Measurements from ENCODE around the gene MAN2C1.
"Not testable (repeated sequence)": the region's sequence is repeated elsewhere in the genome, so short reads cannot be mapped to it uniquely, and the experiment has no call there.

Gene MAN2C1

DNA sequence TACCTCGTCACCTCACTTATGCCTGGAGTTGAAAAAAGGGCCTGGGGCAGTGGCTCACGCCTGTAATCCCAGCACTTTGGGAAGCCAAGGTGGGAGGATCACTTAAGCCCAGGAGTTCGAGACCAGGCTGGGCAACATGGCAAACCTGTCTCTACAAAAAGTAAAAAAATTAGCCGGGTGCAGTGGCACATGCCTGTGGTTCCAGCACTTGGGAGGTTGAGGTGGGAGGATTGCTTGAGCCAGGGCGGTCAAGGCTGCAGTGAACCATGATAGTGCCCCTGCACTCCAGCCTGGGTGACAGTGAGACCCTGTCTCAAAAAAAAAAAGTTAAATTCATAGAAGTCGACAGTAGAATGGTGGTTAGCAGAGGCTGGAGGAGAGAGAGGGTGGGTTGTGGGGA lies 26.2 kb downstream of the MAN2C1 start:
- no peak for DNase-seq

DNA sequence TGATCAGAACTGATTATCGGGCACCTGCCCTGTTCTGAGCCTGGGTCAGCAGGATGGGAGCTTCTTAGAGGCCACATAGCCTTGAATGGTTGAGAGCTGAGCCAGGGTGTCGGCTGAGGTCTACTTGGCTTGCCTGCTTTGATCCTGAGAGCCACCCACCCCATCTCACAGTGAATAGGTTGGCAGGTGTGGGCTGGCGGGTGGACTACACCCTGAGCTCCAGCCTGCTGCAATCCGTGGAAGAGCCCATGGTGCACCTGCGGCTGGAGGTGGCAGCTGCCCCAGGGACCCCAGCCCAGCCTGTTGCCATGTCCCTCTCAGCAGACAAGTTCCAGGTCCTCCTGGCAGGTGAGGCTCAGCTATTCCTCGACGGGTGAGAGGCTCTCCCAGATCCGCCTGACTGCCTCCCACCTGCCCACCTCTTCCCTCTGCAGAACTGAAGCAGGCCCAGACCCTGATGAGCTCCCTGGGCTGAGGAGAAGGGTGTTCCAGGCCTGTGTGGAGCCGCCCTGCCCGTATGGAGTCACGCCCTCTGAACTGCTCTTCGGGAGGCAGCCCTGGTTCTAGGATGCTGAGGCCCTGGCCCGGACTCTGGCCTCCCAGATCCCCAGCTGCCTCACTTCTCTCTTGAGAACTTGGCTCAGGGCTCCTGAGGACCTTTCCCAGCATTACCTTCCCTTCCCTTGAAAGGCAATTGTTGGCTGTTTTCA lies 28.7 kb downstream of the MAN2C1 start:
- no peak for DNase-seq

DNA sequence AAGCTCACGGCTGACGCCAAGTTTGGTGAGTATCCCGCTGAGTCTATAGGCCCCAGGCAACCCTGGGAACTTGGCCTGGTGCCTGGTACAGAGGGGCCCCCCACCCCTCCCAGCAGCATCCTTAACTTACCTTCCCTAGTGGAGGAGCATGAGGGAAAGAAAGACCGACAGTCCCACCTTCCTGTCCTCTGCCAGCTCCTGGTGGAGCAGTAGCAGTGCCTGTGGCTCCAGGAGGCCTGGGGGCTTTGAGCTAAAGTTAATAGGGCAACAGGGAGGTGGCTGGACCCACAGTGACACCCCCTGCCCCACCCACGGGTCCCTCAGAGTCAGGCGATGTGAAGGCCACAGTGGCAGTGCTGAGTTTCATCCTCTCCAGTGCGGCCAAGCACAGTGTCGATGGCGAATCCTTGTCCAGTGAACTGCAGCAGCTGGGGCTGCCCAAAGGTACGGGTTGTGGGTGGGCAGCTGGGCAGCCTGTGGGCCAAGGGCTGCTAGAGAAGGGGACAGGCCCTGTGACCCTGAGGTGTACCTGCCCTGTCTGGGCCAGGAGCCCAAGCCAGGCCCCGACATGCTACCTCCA lies 29.7 kb downstream of the MAN2C1 start:
- DNase-seq, result no peak

DNA sequence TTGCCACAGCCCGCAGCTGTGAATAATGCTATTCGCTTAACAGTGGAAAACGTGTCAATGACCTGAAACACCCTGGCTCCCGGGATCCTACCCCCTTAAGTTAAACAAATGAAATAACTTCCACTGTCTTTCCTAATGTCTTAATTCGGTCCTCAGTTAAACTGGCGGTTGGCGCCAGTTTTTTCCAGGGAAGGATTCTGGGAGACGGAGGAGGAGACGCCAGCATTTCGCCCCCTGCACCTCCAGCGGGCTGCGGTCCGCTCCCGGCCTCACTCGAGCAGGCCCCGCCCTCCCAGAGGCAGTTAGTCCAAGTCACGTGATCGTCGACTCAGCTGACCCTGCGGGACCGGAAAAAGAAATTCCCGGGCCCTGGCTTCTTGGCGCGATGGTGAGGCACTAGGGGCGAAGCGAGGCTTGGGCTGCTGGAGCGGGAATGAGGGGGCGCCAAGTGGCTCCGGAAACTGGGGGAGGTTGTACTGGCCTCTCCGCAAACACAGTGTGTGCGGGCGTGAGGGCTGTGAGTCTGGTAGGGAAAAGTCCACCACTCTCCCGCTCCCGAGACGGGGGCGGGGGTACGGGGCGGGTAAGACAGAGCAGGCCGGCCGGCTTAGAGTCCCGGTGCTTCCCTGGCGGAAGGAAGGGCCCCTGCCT lies 32.6 kb downstream of the MAN2C1 start, which contains the start of gene COMMD4:
COMMD4 (plus strand) TSS at position 359 of the 651 bp plus-strand sequence; CDS start at position 386, 27 bp downstream.
- DNase-seq, result peak; percentile 93 to 94

DNA sequence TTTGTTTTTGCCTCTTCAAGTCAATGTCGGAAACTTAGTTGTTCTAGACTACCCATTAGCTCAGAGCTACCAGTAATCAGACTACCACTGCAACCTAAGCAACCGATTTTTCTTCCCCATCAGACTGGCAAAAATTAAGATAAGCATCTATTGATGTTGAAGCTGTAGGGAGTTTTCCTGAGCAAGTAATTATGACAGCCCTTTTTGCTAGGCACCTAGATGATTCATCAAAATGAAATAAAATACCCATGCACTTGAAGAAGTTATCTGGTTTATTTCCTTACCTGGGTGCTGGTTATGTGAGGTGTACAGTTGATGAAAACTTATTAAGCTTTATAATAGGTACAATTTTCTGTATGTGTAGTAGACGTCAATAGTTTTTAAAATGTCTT lies 33.1 kb downstream of the MAN2C1 start:
- no peak for DNase-seq

DNA sequence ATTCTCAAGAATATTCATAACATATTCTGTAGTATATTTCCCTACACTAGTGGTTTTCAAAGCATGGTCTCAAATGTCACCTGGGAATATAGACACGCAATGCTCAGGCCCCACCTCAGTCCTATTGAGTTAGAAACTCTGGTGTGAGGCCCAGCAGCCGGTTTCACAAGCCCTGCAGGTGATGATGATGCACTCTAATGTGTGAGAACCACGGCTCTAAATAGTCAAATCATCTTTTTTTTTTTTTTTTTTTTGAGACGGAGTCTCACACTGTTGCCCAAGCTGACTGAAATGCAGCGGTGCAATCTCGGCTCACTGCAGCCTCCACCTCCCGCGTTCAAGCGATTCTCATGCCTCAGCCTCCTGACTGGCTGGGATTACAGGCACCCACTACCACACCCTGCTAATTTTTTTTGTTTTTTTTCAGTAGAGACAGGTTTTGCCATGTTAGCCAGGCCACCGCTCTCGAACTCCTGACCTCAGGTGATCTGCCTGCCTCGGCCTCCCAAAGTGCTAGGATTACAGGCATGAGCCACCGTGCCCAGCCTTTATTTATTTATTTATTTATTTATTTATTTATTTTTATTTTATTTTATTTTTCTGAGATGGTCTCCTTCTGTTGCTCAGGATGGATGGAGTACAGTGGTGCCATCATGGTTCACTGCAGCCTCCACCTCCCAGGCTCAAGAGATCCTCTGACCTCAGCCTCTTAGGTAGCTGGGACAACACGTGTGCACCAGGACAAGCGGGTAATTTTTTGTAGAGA lies 34.6 kb downstream of the MAN2C1 start:
- not testable (repeated sequence) for DNase-seq

DNA sequence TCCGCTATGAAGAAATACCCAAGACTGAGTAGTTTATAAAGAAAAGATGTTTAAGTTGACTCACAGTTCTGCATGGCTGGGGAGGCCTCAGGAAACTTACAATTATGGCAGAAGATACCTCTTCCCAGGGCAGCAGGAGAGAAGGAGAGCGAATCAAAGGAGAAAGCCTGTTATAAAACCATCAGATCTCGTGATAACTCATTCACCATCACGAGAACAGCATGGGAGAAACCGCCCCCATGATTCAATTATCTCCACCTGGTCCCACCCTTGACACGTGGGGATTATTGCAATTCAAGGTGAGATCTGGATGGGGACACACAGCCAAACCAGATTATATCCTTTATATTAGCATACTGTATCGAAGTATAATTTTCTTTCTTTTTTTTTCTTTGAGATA lies 36.3 kb downstream of the MAN2C1 start:
- DNase-seq, result not testable (repeated sequence)

DNA sequence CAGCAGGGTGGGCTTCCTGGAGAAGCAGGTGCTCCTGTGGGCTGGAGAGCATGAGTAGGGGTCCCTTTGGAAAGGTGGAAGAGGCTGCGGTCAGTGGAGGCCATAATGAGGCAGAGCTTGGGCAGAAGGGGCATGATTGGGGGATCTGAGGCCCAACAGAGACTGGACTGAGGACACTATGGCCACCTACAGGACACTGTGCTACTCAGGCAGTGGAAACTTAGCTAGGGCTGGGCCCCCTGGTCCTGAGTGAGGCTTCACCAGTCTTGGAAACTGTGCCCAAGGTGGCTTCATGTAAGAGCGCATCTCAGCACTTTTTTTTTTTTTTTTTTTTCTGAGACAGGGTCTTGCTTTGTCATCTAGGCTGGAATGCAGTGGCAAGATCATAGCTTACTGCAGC lies 38.8 kb downstream of the MAN2C1 start:
- no peak for DNase-seq

DNA sequence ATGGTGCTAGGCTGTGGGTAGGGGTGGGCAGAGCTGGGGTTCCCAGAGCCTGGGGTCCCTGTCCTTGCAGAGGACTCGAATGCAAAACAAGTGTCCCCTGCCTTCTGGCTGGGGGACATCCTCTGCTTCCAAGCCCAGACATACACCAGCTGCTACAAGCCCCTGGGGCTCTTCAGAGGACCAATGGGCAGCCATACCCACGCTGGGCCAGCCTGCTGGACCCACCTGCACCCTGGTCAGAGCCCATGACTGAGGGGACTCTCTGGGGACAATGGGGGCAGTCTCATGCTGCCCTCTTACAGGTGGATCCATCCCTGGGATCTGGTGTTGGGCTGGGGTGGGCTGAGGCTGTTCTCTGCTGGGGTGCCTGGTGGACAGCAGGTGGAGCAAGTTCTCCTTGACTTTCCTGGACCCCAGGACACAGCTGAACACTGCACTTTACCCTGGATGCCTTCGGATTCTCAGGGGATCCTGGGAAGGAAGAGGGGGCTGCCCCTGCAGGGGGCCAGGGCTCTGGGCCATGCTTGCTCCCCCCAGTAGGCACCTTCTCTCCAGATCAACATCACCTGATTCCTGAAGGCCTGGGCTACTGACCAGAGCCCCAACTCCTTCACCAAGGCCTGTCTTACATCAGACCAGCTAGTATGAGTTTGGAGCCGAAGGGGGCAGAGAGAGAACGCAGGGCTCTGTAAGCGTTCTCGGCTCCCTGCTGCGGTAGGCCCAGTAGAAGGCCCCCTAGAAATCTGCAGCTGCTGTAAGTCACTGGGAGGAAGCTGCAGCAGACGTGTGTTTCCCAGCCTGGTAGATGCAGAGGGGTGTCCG lies 39.7 kb downstream of the MAN2C1 start:
- no peak for DNase-seq

DNA sequence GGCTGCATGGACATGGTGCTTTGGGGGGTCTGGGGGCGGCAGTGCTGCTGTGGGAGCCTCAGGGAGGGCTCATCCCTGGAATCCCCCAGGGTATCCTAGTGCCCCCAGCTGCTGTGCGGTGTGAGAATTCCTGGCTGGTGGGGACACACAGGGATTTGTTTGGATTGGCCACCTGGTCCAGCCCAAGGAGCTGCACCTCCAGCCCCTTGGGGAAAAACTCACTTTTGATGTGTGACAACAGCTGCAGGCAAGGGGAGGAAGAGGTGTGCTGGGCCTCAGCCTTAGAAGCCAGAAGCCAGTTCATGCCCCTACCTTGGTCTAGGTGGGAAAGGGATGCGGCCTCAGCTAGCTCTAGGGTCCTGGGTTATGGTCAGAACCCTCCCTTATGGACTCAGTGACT lies 40.9 kb downstream of the MAN2C1 start:
- DNase-seq, result no peak

DNA sequence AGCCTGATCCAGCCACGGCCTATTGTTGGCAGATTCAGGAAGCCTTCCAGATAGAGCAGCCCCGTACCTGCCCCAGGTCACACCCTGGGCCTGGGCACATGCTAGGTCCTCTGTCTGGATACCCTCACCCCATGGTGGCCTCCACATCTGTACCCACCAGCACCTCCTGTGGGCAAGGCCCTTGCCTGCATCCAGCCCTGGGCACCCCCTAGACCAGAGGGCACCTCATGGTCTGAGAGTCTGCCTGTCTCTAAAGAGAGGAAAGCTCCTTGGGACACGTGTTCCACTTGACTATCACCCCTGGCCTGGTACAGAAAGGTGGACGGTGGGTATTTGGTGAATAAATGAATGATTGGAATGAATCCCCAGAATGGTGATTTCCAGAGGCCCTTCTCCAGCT lies 41.4 kb downstream of the MAN2C1 start:
- DNase-seq, result no peak

DNA sequence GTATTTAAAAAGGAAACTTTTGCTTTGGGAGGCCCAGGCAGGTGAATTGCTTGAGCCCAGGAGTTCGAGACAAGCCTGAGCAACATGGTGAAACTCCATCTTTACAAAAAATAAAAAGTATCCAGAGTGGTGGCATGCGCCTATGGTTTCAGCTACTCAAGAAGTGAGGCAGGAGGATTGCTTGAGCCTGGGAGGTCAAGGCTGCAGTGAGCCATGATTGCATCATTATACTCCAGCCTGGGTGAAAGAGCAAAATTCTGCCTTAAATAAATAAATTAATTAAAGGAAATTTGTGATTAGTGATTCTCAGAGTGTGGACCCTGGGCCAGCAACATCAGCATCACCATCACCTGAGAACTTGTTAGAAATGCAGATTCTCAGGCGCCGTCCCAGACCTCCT lies 42.5 kb downstream of the MAN2C1 start:
- no peak for DNase-seq

DNA sequence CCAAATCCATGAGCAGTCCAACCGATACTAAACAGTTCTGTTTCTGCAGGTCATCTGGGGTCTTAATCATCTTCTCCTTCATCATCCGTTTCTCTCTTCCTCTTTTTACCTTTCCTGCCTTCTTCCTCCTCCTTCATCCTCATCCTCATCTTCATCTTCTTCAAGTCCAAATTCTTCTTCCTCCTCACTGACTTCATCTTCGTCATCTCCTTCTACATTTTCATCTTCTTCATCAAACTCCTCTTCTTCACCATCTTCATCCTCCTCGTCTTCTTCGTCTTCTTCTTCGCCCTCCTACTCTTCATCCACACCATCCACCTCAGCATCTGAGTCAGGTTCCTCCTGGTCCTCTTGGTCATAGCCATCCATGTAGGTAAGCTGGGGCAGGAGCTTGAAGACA lies 46.7 kb downstream of the MAN2C1 start:
- no peak for DNase-seq

DNA sequence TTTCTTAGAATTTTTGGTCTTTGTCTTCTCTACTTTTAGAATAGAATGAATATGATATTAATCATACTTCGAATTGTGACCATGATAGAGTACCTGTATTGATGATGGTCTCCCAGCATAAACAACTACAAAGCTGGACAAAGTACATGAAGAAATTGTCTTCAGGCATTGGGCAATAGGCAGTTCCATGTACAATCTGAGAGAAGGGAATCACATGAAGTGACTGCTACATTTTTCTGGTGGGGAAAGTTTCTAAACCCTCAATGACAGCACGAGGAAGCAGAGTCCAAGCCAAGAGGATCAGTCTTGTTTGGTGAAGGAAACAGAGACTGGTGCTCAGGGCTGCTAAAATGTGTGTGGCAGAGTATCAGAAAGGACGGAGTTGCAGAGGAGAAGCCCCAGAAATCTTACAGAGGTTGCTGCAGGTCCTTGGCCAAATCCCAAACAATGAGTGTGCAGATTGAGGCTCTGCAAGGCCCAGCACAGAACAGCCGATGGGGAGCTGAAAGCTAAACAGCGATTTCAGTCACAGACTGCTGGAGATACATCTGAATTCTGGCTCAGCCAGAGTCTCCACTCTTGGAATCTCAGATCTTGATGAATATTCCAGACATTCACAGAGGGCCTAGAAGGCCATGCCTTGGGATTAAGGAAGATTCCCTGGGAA lies 49.0 kb downstream of the MAN2C1 start:
- not testable (repeated sequence) for DNase-seq

DNA sequence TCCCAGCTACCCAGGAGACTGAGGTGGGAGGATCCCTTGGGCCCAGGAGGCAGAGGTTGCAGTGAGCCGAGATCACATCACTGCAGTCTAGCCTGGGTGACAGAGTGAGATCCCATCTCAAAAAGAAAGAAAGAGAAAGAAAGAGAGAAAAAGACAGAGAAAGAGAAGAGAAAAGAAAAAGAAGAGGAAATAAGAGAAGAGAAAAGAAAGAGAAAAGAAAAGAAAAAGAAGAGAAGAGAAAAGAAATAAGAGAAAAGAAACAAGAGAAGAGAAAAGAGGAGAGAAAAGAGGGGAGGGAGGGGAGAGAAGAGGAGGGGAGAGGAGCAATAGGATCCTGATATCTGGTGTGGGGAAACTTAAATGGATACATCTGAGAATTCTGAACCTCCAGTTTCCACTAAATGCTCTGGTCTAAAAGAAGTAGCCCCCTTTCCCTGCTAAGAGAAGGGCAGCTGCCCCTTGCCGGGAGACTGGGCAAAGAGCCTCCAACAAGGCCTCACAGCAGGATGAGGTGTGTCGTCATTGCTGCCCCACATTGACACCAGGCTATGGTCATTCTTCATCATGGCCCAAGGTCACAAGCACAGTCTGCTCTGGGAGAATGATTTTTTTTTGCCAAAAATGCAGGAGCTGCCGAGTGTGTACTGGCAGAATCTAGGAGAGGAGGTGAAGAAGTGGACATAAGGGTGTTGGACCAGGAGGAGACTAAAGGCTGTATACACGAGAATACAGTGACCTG lies 53.7 kb downstream of the MAN2C1 start:
- DNase-seq, result no peak

DNA sequence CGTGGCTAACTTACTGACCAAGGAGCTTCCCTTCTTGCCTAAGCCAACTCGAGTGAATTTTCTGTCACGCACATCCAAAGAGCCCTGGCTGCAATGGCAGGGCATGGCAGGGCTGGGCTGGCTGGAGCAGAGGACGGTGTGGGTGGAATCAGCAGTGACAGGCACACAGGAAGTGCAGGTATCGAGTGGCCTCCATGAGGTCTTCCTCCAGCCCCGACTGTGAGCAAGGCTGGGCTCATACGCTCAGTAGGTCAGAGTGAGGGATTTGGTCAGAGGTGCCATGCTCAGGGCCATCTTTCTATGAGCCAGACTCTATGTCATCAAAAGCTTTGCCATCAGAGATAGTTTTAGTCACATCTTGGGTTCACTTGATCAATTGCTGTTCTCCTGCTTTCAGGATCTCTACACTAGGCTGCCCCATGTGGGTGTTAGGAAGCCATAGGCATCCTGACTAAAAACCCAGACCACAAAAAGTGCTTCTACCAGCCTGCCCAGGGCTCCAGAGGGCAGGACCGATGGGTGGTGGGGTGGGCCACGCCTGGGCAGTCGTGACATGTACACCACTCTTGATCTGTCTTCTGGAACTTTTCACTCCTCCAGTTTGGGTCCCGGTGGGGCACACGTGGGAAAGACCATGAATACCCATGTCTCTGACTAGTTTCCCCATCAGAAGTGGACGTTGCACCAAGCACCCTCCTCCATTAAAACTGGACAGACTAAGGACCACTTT lies 55.1 kb downstream of the MAN2C1 start:
- no peak for DNase-seq

DNA sequence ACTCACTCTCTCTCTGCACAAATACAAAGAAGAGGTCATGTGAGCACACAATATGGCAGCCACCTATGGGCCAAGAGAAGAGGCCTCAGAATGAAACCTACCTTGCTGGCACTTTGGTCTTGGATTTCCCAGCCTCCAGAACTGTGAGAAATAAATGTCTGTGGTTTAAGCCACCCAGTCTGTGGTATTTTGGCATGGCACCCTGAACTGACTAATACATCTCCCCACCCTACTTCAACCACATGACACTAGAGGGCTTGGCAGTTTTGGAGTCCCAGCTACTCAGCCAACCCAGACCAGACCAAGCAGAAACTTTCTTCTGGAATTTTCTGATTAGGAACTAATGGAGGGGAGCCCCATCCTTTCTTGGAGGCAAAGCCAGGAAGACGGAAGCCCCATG lies 55.9 kb downstream of the MAN2C1 start:
- not testable (repeated sequence) for DNase-seq

DNA sequence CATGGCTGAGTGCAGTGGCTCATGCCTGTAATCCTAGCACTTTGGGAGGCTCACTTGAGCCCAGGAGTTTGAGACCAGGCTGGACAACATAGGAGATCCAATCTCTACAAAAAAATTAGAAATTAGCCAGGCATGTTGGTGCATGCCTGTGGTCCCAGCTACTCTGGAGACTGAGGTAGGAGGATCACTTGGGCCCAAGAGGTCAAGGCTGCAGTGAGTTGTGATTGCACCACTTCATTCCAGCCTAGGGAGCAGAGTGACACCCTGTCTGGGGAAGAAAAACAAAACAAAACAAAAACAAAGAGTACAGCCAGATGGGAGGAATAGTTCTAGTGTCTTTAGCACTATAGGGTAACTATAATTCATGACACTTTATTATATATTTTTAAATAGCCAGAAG lies 58.7 kb downstream of the MAN2C1 start:
- no peak for DNase-seq

DNA sequence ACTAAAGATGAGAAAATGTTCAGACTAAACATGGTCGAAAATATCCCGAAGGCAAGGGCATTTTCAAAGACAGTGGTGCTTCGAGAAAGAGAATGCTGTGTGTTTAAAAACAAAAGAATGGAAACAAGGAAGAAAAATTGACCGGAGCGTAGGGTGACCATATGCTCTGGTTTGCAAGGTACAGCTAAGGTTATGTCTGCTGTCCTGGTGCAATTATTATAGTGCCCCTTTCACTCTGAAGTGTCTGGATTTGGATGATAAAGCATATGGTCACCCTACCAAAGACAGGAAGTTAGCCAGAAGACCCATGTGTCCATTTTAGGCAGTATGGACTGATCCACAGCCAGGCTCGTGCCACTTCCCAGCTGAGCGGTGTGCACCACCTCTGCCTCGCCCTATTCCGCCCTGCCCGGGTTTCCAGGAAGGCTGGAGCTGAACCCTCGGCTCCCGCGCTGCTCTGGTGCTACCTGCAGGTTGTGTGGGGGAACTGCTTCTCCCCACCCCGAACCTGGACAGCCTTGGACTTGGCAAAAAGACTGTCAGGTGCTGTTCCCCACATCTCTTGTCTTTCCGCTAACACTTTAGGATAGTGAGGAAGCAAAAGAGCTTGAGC lies 60.5 kb downstream of the MAN2C1 start:
- peak; percentile 19 to 37 for DNase-seq

DNA sequence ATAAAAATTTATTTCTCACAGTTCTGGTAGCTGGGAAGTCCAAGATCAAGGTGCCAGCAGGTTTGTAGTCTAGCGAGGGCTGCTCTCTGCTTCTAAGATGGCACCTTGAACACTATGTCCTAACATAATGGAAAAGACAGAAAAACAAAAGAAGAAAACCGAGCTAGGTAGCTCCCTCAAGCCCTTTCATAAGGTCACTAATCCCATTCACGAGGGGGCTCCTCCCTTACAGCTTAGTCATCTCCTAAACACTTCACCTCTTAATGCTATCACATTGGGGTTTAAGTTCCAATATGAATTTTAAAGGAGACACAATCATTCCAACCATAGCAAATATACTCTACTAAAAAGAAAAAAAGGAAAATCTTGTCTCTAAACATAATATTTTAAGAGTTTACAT lies 62.2 kb downstream of the MAN2C1 start:
- no peak for DNase-seq
